Tibial nerve (tissue), 4 donors: ENCODE measurements around the gene RGS7.

Experiments
- CTCF ChIP-seq, 5 experiments: fragments of 200-600 bp in 3 of 5; fragments of 450-650 bp in 2 of 5; sonication (generic) in 3 of 5; IDR thresholded peaks; one replicate each; pipeline ENCODE4 v1.5.1; 2016 to 2019; ENCODE audit warnings: antibody characterized with exemption in 5 of 5, mild to moderate bottlenecking in 3 of 5, moderate library complexity in 2 of 5
- EP300 ChIP-seq, 2 donors: sonication (generic); formaldehyde crosslinking; IDR thresholded peaks; one replicate each; pipeline ENCODE4 v1.6.1; 2017; ENCODE audit warnings: antibody characterized with exemption in 2 of 2, mild to moderate bottlenecking in 1 of 2
- POLR2A ChIP-seq, 2 donors: fragments of 450-650 bp; IDR thresholded peaks; one replicate each; pipeline ENCODE4 v1.6.1; 2017; ENCODE audit warnings: antibody characterized with exemption in 2 of 2, mild to moderate bottlenecking in 2 of 2, moderate library complexity in 2 of 2

GRCh38 chr1:240947438-240948224 lies 409.4 kb downstream of the RGS7 start:
- no peak for TF ChIP-seq CTCF (IDR thresholded peaks at IDR 0.05)
- TF ChIP-seq POLR2A (IDR thresholded peaks at IDR 0.05): no peak
- no peak for TF ChIP-seq EP300 (IDR thresholded peaks at IDR 0.05)
